ENCODE measurements around the gene KRTAP4-7.
"Not testable (repeated sequence)": the region's sequence is repeated elsewhere in the genome, so short reads cannot be mapped to it uniquely, and the experiment has no call there.

The KRTAP4-7 gene

DNA sequence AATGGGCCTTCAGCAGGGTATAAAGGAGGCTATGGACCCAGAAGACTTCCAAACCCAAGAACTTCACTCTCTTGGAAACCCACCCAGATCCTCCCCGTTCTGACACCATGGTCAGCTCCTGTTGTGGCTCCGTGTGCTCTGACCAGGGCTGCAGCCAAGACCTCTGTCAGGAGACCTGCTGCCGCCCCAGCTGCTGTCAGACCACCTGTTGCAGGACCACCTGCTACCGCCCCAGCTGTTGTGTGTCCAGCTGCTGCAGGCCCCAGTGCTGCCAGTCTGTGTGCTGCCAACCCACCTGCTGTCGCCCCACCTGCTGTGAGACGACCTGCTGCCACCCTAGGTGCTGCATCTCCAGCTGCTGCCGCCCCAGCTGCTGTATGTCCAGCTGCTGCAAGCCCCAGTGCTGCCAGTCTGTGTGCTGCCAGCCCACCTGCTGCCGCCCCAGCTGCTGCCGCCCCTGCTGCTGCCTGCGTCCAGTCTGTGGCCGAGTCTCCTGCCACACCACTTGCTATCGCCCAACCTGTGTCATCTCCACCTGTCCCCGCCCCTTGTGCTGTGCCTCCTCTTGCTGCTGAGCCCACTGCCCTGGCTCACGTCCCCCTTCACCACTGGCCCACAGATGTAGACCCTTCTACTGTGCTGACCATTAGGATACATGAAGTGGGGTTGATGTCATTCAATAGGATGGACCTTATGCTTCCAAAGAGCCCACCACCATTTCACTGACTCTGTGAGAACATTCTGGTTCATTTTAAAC lies at the start of gene KRTAP4-7:
TSS of gene KRTAP4-7 (plus strand) at position 51 of the 757 bp plus-strand sequence. CDS start at position 108, 57 bp downstream.
- not testable (repeated sequence) for DNase-seq

DNA sequence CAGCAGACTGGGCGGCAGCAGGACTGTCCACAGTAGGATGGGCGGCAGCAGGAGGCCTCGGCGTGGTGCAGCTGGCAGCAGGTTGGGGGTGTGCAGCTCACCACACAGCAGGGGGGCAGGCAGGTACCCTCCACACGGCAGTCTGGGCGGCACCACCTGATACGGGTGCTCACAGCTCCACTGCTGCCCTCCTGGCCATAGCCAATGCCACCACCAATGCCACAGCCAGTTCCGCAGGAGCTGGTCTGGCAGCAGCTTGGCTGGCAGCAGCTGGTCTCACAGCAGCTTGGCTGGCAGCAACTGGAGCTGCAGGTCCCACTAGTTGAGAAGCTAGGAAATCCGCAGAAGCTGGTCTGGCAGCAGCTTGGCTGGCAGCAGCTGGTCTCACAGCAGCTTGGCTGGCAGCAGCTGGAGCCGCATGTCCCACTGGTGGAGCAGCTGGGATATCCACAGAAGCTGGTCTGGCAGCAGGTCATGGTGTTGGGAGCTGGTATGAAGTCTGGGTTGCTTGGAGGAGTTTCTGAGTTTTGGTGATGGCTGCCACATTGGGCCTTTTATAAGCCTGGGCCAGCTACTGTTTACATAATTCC lies 49.5 kb upstream of the KRTAP4-7 start, which contains the start of gene KRTAP1-3:
TSS of gene KRTAP1-3 (minus strand) at position 529 of the 590 bp plus-strand sequence. CDS start at position 476, 53 bp downstream.
- DNase-seq: not testable (repeated sequence)

DNA sequence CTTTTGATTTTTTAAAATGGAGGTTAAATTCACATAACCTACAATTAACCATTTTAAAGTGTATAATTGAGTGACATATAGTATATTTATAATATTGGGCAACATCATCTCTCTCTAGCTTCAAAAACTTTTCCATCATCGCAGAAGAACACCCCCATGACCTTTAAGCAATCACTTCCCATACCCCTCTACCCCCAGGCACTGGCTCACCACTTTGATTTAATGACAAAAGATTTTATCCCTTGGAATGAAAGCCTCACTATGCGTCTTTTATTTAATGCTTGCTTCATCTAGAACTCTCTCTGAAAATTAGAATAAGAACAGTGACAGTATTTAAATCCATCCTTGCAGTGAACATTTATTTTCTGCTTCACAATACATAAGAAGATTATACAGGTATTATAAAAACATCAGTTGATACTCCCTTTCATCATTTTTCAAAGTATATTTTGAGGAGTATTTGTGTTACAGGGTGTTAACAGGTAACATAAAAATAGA lies 46.0 kb upstream of the KRTAP4-7 start:
- DNase-seq: no peak

DNA sequence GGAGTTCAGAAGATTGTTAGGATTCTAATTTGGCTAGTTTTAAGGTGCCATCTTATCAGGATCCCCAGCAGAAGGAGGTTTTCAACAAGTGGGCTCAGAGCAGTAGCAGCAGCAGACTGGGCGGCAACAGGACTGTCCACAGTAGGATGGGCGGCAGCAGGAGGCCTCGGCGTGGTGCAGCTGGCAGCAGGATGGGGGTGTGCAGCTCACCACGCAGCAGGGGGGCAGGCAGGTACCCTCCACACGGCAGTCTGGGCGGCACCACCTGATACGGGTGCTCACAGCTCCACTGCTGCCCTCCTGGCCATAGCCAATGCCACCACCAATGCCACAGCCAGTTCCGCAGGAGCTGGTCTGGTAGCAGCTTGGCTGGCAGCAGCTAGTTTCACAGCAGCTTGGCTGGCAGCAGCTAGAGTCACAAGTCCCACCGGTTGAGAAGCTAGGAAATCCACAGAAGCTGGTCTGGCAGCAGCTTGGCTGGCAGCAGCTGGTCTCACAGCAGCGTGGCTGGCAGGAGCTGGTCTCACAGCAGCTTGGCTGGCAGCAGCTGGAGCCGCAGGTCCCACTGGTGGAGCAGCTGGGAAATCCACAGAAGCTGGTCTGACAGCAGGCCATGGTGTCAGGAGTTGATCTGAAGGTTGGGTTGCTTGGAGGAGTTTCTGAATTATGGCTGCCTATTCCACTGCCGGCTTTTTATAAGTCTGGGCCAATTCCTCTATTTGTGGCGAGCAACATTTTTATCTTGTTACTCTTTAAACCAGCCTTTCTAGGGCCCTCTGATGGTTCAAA lies 43.0 kb upstream of the KRTAP4-7 start, which contains the start of gene KRTAP1-1:
TSS of gene KRTAP1-1 (minus strand) at position 668 of the 789 bp plus-strand sequence. CDS start at position 615, 53 bp downstream.
- DNase-seq: not testable (repeated sequence)

DNA sequence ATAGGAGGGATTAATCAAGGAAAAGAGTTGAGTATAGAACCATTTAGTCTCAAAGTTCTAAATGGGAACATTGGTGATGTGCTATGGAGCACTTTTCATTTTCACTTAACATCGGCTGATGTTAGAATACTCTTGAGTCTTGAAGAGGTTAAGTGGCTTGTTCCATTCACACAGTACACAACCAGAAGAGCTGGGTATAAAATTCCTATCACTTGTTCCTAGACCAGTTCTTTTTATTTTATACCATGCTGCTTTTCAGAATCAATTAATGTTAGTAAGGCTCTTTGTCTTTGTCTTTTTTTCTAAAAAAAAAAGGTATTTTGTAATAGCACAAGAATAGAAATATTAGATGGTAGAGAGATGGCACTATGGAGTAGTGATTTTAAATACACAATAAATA lies 41.0 kb upstream of the KRTAP4-7 start:
- DNase-seq: no peak

DNA sequence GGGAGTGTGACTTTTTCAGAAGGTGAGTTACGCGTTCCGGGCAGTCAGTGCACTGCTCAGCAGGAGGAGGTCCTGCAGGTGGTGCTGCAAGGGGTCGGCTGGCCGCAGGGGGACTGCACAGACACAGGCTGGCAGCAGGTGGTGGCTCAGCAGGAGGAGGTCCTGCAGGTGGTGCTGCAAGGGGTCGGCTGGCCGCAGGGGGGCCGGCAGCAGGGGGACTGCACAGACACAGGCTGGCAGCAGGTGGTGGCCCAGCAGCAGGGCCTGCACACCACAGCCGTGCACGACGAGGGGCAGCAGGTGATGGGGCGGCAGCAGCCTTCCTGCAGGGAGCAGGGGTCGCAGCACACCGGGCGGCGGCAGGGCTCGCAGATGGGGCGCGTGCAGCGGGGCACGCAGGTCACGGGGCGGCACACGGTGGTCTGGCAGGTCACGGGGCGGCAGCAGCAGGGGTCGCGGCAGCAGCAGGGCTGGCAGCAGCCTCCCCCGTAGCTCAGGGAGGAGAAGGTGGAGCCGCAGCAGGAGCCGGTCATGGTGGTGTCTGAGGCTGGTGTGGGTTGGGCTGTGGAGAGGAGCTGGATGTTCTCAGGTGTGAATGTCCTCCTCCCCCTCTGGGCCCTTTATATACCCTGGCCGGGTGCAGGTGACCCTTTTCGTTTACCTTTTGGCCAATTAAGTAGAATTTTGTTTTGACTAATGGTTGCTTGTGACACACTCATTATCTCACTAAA lies 37.0 kb upstream of the KRTAP4-7 start, which contains the start of gene KRTAP2-1:
TSS of gene KRTAP2-1 (minus strand) at position 582 of the 731 bp plus-strand sequence. CDS start at position 533, 49 bp downstream.
- DNase-seq: not testable (repeated sequence)

GRCh38 chr17:41048441-41048840 lies 35.5 kb upstream of the KRTAP4-7 start:
- DNase-seq: no peak

- DNase-seq: no peak
Observed at GRCh38 chr17:41049110-41049509, 34.8 kb upstream of the KRTAP4-7 start.

GRCh38 chr17:41052566-41052965 lies 31.4 kb upstream of the KRTAP4-7 start:
- DNase-seq: no peak

GRCh38 chr17:41054025-41054424 lies 29.9 kb upstream of the KRTAP4-7 start:
- no peak for DNase-seq

DNA sequence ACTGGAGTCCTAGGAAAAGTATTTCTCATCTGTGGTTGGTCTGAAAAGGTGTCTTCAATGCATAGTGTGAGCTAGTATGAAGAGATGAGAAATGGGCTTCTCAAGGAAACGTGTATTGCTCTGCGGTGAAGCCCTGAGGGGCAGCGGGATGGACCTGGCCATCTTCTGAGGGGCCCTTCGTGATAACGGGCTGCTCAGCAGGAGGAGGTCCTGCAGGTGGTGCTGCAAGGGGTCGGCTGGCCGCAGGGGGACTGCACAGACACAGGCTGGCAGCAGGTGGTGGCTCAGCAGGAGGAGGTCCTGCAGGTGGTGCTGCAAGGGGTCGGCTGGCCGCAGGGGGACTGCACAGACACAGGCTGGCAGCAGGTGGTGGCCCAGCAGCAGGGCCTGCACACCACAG lies 29.4 kb upstream of the KRTAP4-7 start:
- not testable (repeated sequence) for DNase-seq

DNA sequence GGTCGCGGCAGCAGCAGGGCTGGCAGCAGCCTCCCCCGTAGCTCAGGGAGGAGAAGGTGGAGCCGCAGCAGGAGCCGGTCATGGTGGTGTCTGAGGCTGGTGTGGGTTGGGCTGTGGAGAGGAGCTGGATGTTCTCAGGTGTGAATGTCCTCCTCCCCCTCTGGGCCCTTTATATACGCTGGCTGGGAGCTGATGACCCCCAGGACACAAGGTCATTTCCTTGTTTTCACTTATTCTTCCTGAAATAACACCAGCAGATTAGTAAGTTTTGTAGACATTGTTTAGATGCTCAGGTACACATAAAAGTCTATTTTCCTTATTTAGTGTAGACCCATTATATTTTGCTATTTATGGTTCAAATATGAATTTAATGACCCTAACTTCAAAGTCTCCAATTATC lies 28.8 kb upstream of the KRTAP4-7 start, which contains the start of gene KRTAP2-2:
TSS of gene KRTAP2-2 (minus strand) at position 101 of the 400 bp plus-strand sequence. CDS start at position 82, 19 bp downstream.
- DNase-seq: not testable (repeated sequence)

- DNase-seq: no peak
Observed at GRCh38 chr17:41057547-41057946, 26.4 kb upstream of the KRTAP4-7 start.

DNA sequence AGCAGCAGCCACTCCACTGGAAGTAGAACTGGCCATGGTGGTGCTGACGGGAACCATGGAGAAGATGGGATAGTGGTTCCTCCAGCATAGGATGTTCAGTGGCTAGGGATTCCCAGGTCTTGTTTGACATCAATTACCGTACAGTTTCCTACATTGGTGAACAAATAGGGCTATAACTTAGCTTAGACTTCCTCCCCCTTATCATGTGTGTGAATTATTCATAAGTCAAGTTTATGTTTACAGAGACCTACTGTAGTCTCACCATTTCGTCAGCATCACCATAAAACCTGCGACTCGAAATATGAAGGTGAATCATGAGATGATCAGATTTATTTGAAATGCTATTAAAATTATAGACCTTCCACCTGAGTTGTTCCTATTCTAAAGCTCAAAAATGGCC lies 25.2 kb upstream of the KRTAP4-7 start:
- DNase-seq: no peak

GRCh38 chr17:41059276-41060051 lies 24.5 kb upstream of the KRTAP4-7 start:
- not testable (repeated sequence) for DNase-seq

- no peak for DNase-seq
Observed at GRCh38 chr17:41060052-41060604, 23.8 kb upstream of the KRTAP4-7 start, which contains the start of gene KRTAP2-3. Gene KRTAP2-3, minus strand, starts transcription at chr17:41060114. Its CDS starts 64 bp downstream, at chr17:41060050.

GRCh38 chr17:41061964-41062363 lies 22.0 kb upstream of the KRTAP4-7 start:
- DNase-seq: no peak

- DNase-seq: no peak
Observed at GRCh38 chr17:41063449-41063848, 20.5 kb upstream of the KRTAP4-7 start.

DNA sequence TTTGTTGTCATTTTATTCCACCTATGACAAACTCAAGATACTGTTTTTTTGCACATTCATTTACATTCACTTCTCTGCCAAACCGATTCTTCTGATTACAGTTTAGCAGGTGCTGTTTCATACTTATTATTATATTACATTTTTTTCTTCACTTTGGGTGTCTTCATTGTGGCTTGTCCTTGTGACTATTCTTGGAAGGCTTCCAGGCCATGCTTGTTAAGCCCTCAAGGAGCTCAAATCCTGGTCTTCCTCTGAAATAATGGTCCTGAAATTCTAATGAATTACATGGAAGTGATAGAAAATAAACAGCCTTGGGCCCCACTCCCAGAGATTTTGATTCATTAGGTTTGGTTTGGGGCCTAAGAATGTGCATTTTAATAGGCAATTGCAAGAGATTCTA lies 19.6 kb upstream of the KRTAP4-7 start:
- DNase-seq: no peak

DNA sequence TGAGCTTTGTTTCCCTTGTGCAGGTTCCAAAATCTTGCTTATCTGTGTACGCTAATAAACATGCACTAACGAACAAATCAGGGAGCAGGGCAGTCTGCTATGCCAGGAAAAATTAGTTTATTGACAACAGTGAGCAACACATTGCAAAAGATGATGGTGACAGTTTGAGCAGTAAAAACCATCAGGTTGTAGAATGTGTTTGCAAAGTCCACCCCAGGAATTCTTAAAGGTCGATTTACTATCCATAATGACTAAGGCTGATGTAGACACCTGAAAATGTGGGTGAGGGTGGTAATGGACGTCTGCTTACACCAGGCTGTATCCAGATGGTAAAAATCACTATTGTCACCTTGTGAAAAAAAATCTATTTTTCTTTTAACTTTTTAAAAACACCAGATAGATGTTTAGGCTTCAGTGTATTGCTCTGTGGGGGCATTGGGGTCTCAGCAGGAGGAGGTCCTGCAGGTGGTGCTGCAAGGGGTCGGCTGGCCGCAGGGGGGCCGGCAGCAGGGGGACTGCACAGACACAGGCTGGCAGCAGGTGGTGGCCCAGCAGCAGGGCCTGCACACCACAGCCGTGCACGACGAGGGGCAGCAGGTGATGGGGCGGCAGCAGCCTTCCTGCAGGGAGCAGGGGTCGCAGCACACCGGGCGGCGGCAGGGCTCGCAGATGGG lies 18.8 kb upstream of the KRTAP4-7 start:
- DNase-seq: not testable (repeated sequence)

Data from CD4-positive, alpha-beta T cell treated with Interleukin-17A for 1 hour (primary cell).